Measurements from ENCODE around the gene CTXN1. TPM values are rescaled to one million over a fixed set of nuclear protein-coding genes. Genes with fewer than 3 reads are reported as not detected.

CTXN1 gene
- total RNA-seq, 1 donor from 2014 or later: 57.8 TPM

GRCh38 chr19:7915250-7916102, 10.5 kb downstream of the CTXN1 start:
- DNase-seq (ENCODE audit: extremely low spot score, unreplicated experiment): no peak
- Mint-ChIP-seq H3K27ac (peak overlapping the region; percentile 50), H3K4me3 (peak overlapping the region; percentile 65), H3K9me3 (no peaks in the 10 kb centered on the region), H3K36me3 (peaks cover 4% of the 10 kb centered on the region), H3K27me3 (peaks cover 42% of the 10 kb centered on the region), H3K4me1 (ENCODE audit: unreplicated experiment) (peaks cover 6% of the 10 kb centered on the region)
- TF ChIP-seq CTCF (conservative IDR thresholded peaks at IDR 0.05): no peak

GRCh38 chr19:7914598-7915045, 11.3 kb downstream of the CTXN1 start, which contains the start of gene TGFBR3L:
TGFBR3L (plus strand) TSS chr19:7914830.
- no peak for DNase-seq (ENCODE audit: extremely low spot score, unreplicated experiment)
- no peaks in the 10 kb centered on the region for H3K9me3 Mint-ChIP-seq
- H3K4me3 Mint-ChIP-seq: peak within 1 kb of the TSS; percentile 65
- H3K27ac Mint-ChIP-seq: peak within 1 kb of the TSS; percentile 50
- H3K4me1 Mint-ChIP-seq (ENCODE audit: unreplicated experiment): peaks cover 1% of the 10 kb centered on the region
- H3K27me3 Mint-ChIP-seq: peaks cover 36% of the 10 kb centered on the region
- peaks cover 4% of the 10 kb centered on the region for H3K36me3 Mint-ChIP-seq
- no peak for TF ChIP-seq CTCF (conservative IDR thresholded peaks at IDR 0.05)

- no peak overlapping the region for H3K27ac Mint-ChIP-seq
- H3K4me3 Mint-ChIP-seq: no peak overlapping the region
These were observed 11.8 kb downstream of the CTXN1 start for GRCh38 chr19:7914099-7914498.

GRCh38 chr19:7913652-7914051, 12.3 kb downstream of the CTXN1 start:
- H3K27me3 Mint-ChIP-seq: peaks cover 34% of the 10 kb centered on the region
- no peaks in the 10 kb centered on the region for H3K4me1 Mint-ChIP-seq (ENCODE audit: unreplicated experiment)

More at GRCh38 chr19:7914099-7914498, 11.8 kb downstream of the CTXN1 start:
- Mint-ChIP-seq H3K9me3 (no peaks in the 10 kb centered on the region), H3K27me3 (peaks cover 34% of the 10 kb centered on the region), H3K4me1 (ENCODE audit: unreplicated experiment) (no peaks in the 10 kb centered on the region), H3K36me3 (peaks cover 4% of the 10 kb centered on the region)
- no peak for DNase-seq (ENCODE audit: extremely low spot score, unreplicated experiment)
- no peak for TF ChIP-seq CTCF (conservative IDR thresholded peaks at IDR 0.05)

More at GRCh38 chr19:7913652-7914051, 12.3 kb downstream of the CTXN1 start:
- Mint-ChIP-seq H3K27ac (no peak overlapping the region), H3K4me3 (no peak overlapping the region), H3K9me3 (no peaks in the 10 kb centered on the region), H3K36me3 (peaks cover 4% of the 10 kb centered on the region)
- DNase-seq (ENCODE audit: extremely low spot score, unreplicated experiment): no peak
- TF ChIP-seq CTCF (conservative IDR thresholded peaks at IDR 0.05): no peak

Data from type B pancreatic cell (in vitro differentiated cells).